ENCODE results near the gene CDH13. TPM values are rescaled to one million over a fixed set of nuclear protein-coding genes. Genes with fewer than 3 reads are reported as not detected.

The CDH13 gene
- total RNA-seq, 1 donor from 2014 or later = 46.4 TPM

DNA sequence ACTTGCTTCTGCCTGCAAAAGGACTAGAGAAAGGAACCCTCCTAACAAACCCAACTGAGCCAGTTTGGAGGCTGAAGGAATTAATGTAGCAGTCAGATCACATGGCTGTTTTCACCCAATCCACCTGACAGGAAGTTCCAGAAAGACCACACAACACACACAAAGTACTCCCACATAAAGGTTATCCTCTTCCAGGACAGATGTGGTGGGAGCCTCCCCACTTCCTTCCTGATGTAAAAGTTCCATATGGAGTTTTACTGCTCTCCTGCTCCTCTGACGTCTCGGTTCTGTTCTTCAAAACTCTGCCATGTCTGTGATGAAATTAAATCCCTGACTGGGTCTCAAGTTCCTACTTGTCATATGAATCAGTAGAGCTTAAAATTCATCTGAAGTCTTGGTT, 684.0 kb downstream of the CDH13 start:
- H3K4me1 Mint-ChIP-seq (ENCODE audit: unreplicated experiment) = peaks cover 16% of the 10 kb centered on the region
- H3K9me3 Mint-ChIP-seq = no peaks in the 10 kb centered on the region
- H3K27me3 Mint-ChIP-seq = peaks cover 6% of the 10 kb centered on the region
- H3K27ac Mint-ChIP-seq = no peak overlapping the region
- H3K36me3 Mint-ChIP-seq = no peaks in the 10 kb centered on the region
- TF ChIP-seq, protein P1, sequence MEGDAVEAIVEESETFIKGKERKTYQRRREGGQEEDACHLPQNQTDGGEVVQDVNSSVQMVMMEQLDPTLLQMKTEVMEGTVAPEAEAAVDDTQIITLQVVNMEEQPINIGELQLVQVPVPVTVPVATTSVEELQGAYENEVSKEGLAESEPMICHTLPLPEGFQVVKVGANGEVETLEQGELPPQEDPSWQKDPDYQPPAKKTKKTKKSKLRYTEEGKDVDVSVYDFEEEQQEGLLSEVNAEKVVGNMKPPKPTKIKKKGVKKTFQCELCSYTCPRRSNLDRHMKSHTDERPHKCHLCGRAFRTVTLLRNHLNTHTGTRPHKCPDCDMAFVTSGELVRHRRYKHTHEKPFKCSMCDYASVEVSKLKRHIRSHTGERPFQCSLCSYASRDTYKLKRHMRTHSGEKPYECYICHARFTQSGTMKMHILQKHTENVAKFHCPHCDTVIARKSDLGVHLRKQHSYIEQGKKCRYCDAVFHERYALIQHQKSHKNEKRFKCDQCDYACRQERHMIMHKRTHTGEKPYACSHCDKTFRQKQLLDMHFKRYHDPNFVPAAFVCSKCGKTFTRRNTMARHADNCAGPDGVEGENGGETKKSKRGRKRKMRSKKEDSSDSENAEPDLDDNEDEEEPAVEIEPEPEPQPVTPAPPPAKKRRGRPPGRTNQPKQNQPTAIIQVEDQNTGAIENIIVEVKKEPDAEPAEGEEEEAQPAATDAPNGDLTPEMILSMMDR (conservative IDR thresholded peaks at IDR 0.05) = no peak
- no peak overlapping the region for H3K4me3 Mint-ChIP-seq
- no peak for DNase-seq (ENCODE audit: extremely low spot score, unreplicated experiment)

GRCh38 chr16:83312015-83312717, 685.4 kb downstream of the CDH13 start:
- DNase-seq (ENCODE audit: extremely low spot score, unreplicated experiment) = no peak
- Mint-ChIP-seq H3K27ac (no peak overlapping the region), H3K4me3 (no peak overlapping the region), H3K9me3 (no peaks in the 10 kb centered on the region), H3K27me3 (peaks cover 6% of the 10 kb centered on the region), H3K4me1 (ENCODE audit: unreplicated experiment) (peaks cover 10% of the 10 kb centered on the region), H3K36me3 (no peaks in the 10 kb centered on the region)
- TF ChIP-seq, protein P1 (conservative IDR thresholded peaks at IDR 0.05) = no peak

GRCh38 chr16:83312718-83313245, 686.0 kb downstream of the CDH13 start:
- Mint-ChIP-seq H3K36me3 (no peaks in the 10 kb centered on the region), H3K9me3 (no peaks in the 10 kb centered on the region), H3K27me3 (peaks cover 6% of the 10 kb centered on the region), H3K4me1 (ENCODE audit: unreplicated experiment) (peaks cover 7% of the 10 kb centered on the region), H3K4me3 (no peak overlapping the region), H3K27ac (no peak overlapping the region)
- no peak for DNase-seq (ENCODE audit: extremely low spot score, unreplicated experiment)
- TF ChIP-seq, protein P1 (conservative IDR thresholded peaks at IDR 0.05) = no peak

DNA sequence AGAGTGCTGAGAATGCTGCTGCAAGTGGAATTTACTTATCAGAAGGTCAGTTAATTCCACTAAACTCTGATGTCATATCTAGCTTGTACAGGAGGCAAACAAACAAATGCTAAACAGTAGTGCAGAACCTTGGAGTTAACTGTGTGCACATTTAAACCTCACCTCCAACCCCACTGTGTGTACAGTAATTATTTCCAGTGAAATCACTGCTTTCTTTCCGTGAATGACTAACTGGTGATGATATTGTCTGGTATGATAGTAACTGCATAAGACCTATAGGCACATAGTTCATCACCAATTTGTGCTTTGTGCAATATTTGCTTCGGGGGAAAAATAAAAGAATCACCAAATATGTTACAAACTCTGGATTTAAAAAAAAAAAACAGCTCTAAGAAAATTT, 688.5 kb downstream of the CDH13 start:
- Mint-ChIP-seq H3K27me3 (peaks cover 4% of the 10 kb centered on the region), H3K4me1 (ENCODE audit: unreplicated experiment) (no peaks in the 10 kb centered on the region), H3K27ac (no peak overlapping the region), H3K36me3 (no peaks in the 10 kb centered on the region), H3K4me3 (no peak overlapping the region), H3K9me3 (no peaks in the 10 kb centered on the region)
- TF ChIP-seq, protein P1 (conservative IDR thresholded peaks at IDR 0.05) = no peak
- no peak for DNase-seq (ENCODE audit: extremely low spot score, unreplicated experiment)

DNA sequence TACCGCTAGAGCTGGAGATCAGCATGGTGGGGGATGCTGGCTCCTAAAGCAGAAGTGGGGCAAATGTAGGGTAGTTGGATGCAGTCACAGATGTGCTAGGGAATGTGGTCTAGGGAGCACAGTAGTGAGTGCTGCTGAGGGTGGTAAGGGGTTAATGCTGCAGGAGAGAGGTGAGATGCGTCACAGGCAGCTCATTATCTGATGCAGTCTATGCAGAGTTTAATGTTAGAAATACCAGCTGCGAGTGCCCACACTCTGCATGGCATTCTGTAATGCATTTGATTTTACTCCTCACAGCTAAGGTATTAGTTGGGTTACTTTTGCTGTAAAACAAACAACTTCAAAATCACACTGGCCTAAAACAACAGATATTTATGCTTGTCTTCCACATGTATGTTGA, 689.7 kb downstream of the CDH13 start:
- H3K27me3 Mint-ChIP-seq = peaks cover 4% of the 10 kb centered on the region
- TF ChIP-seq, protein P1 (conservative IDR thresholded peaks at IDR 0.05) = no peak
- no peak for DNase-seq (ENCODE audit: extremely low spot score, unreplicated experiment)
- H3K4me1 Mint-ChIP-seq (ENCODE audit: unreplicated experiment) = peaks cover 7% of the 10 kb centered on the region
- H3K36me3 Mint-ChIP-seq = no peaks in the 10 kb centered on the region
- H3K9me3 Mint-ChIP-seq = no peaks in the 10 kb centered on the region
- no peak overlapping the region for H3K27ac Mint-ChIP-seq
- H3K4me3 Mint-ChIP-seq = no peak overlapping the region
